IMR-90 (cell line): ENCODE measurements around the gene MCTP1.
A peak's percentile ranks its signal among the peaks of the same experiment; 100 is the strongest.

Experiments used
- CEBPB ChIP-seq: IDR thresholded peaks from 2 replicates; pipeline ENCODE4 v1.6.1; 2012; ENCODE audit warnings: low read depth, low read length, improper control_type of control experiment
- CHD1 ChIP-seq: IDR thresholded peaks from 2 replicates; pipeline ENCODE4 v1.6.1; 2012; ENCODE audit warnings: low read depth, low read length, improper control_type of control experiment
- CTCF ChIP-seq: conservative IDR thresholded peaks from 2 replicates; pipeline ENCODE4 v1.5.1; 2012; ENCODE audit warnings: mild to moderate bottlenecking, low read depth, low read length, improper control_type of control experiment
- MAZ ChIP-seq: IDR thresholded peaks from 2 replicates; pipeline ENCODE4 v1.6.1; 2012; ENCODE audit warnings: low read depth, mild to moderate bottlenecking, low read length, improper control_type of control experiment, moderate library complexity, borderline replicate concordance
- MXI1 ChIP-seq: IDR thresholded peaks from 2 replicates; pipeline ENCODE4 v1.6.1; 2012; ENCODE audit warnings: low read depth, mild to moderate bottlenecking, low read length, moderate library complexity, borderline replicate concordance
- POLR2A ChIP-seq: IDR thresholded peaks from 2 replicates; pipeline ENCODE4 v1.6.1; 2012; ENCODE audit warnings: mild to moderate bottlenecking, low read depth, low read length
- RCOR1 ChIP-seq: IDR thresholded peaks from 2 replicates; pipeline ENCODE4 v1.6.1; 2012; ENCODE audit warnings: mild to moderate bottlenecking, low read length, improper control_type of control experiment; ENCODE audit not compliant: insufficient replicate concordance
- RFX5 ChIP-seq: IDR thresholded peaks from 2 replicates; pipeline ENCODE4 v1.8.0; 2012; ENCODE audit warnings: low read depth, mild to moderate bottlenecking, low read length, moderate library complexity
- SMC3 ChIP-seq: fragments of 150-350 bp; IDR thresholded peaks from 2 replicates; pipeline ENCODE4 v1.6.1; 2016; ENCODE audit warnings: low read depth, mild to moderate bottlenecking, antibody characterized with exemption, low read length, moderate library complexity
- TF ChIP-seq, protein P1 (sequence below): fragments of 150-350 bp; IDR thresholded peaks from 2 replicates; pipeline ENCODE4 v1.6.1; 2017; ENCODE audit warnings: mild to moderate bottlenecking, antibody characterized with exemption, low read length, low read depth

GRCh38 chr5:94983861-94984535 is 300.9 kb downstream of the MCTP1 start:
- TF ChIP-seq SMC3 (no peak), CEBPB (peak; percentile 82), POLR2A (no peak), CTCF (no peak), MAZ (no peak), CHD1 (no peak), RCOR1 (no peak), MXI1 (no peak), RFX5 (no peak)
- TF ChIP-seq, protein P1, sequence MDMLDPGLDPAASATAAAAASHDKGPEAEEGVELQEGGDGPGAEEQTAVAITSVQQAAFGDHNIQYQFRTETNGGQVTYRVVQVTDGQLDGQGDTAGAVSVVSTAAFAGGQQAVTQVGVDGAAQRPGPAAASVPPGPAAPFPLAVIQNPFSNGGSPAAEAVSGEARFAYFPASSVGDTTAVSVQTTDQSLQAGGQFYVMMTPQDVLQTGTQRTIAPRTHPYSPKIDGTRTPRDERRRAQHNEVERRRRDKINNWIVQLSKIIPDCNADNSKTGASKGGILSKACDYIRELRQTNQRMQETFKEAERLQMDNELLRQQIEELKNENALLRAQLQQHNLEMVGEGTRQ: no peak
